Adrenal gland (tissue), 12 donors: ENCODE measurements around the gene VAMP5. TPM values are rescaled to one million over a fixed set of nuclear protein-coding genes. Genes with fewer than 3 reads are reported as not detected.
A peak's percentile ranks its signal among the peaks of the same experiment; 100 is the strongest.

Source experiments
- DNase-seq, 7 donors: peaks; one replicate each; pipeline ENCODE4 v3.0.0-alpha.2; 2019 to 2020
- H3K27ac ChIP-seq, 5 donors: fragments of 200-600 bp; sonication (generic) in 4 of 5; 1 replicate in 3 of 5; 2 replicates in 2 of 5; pipeline versions ENCODE4 v1.5.1 to v1.8.0; 2016 to 2020; ENCODE audit warnings: mild to moderate bottlenecking in 1 of 5
- H3K27me3 ChIP-seq: fragments of 200-600 bp; 2 replicates; pipeline ENCODE4 v1.8.0; 2021
- H3K36me3 ChIP-seq, 2 donors: fragments of 200-600 bp; replicated peaks in 1 of 2; 1 replicate in 1 of 2; 2 replicates in 1 of 2; pipeline versions ENCODE4 v1.5.1 to v1.8.0; 2018 to 2022
- H3K4me1 ChIP-seq, 2 donors: fragments of 200-600 bp; replicated peaks in 1 of 2; 1 replicate in 1 of 2; 2 replicates in 1 of 2; pipeline versions ENCODE4 v1.5.1 to v1.8.0; 2018 to 2021
- H3K4me3 ChIP-seq, 4 donors: fragments of 200-600 bp; sonication (generic) in 3 of 4; one replicate each; pipeline ENCODE4 v1.5.1; 2016 to 2018
- H3K9me3 ChIP-seq, 3 donors: fragments of 200-600 bp; sonication (generic) in 1 of 3; replicated peaks in 1 of 3; 1 replicate in 2 of 3; 2 replicates in 1 of 3; pipeline versions ENCODE4 v1.5.1 to v1.8.0; 2016 to 2021
- POLR2A ChIP-seq, 2 donors: fragments of 450-650 bp; IDR thresholded peaks; one replicate each; pipeline ENCODE4 v1.6.1; 2017; ENCODE audit warnings: antibody characterized with exemption in 2 of 2, mild to moderate bottlenecking in 2 of 2, moderate library complexity in 1 of 2
- WGBS, 4 donors: extraction: QIAGEN DNeasy Blood & Tissue Kit in 2 of 4; methylation state at CpG; one replicate each; pipeline versions ENCODE4 v1.1.5 to v1.1.7; 2013 to 2017; 5-methylcytosine and 5-hydroxymethylcytosine counted together
- intact Hi-C, 2 donors: fragments of 100-400 bp; cut with DNase I; formaldehyde crosslinking; loops; one replicate each; pipeline versions ENCODE4 v1.14.1 to v1.15.0; 2022 to 2023
- polyA plus RNA-seq, 3 donors: library from polyadenylated mRNA; stranded (reverse); fragments of 200-250 nt in 2 of 3; fragments of 350-450 nt in 1 of 3; fragmentation: Illumina TruSeq in 1 of 3; extraction: RNeasy Lipid Tissue Mini Kit (QIAGEN cat#74804) in 1 of 3; gene quantifications; one replicate each; pipeline ENCODE4 v1.2.3, GENCODE V29; 2013 to 2014
- total RNA-seq, 9 donors: library from RNA; depleted of rRNA in 4 of 9; stranded (reverse); fragments of >200 nt in 4 of 9; fragments of 120-200 nt in 1 of 9; fragmentation: NEBNext Ultra II Directional in 1 of 9; extraction: Animal tissue kit (Norgen Biotek cat#: 25700) in 1 of 9; gene quantifications; one replicate each; pipeline versions ENCODE4 v1.1.0 to v1.2.4, GENCODE V29; 2013 to 2023
- TF ChIP-seq, protein P1 (sequence below), 6 experiments: fragments of 450-650 bp in 4 of 6; fragments of 200-600 bp in 2 of 6; sonication (generic) in 1 of 6; IDR thresholded peaks; 1 replicate in 5 of 6; 2 replicates in 1 of 6; pipeline versions ENCODE4 v1.5.1 to v1.8.0; 2016 to 2021; ENCODE audit warnings: antibody characterized with exemption in 6 of 6, mild to moderate bottlenecking in 2 of 6, moderate library complexity in 1 of 6
- donor health status: healthy with polysubstance abuse.
- donor health status: Bipolar disorder and iron deficiency.
- donor health status: DM: yes; HTN: yes; CAD: no.
- donor health status: DM: no; HTN: no; CAD: no.
- donor health status: DM: no; HTN: no; CAD: no.
- donor health status: DM: yes; HTN: yes; CAD: no.

The VAMP5 gene
- total and polyA plus RNA-seq, 12 donors: 30.2 to 130 (median 78.3) TPM

DNA sequence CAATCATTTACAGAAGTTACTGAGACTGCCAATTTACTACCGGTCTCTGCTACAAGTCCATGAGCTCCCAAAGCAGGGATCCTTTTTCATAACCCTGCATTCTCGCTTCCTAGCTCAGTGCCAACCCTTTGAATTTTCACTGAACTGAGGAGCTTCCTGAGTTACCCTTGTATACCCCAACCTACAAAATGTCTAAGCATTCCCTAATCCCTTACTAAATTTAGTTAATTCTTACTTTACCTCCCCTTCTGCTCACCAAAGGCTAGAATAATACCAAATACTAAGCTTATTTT, 35.7 kb upstream of the VAMP5 start:
- no peak for DNase-seq
- peak overlapping the region in 3 of 5 donors; percentile 6 to 20 (median 13) for H3K27ac ChIP-seq

DNA sequence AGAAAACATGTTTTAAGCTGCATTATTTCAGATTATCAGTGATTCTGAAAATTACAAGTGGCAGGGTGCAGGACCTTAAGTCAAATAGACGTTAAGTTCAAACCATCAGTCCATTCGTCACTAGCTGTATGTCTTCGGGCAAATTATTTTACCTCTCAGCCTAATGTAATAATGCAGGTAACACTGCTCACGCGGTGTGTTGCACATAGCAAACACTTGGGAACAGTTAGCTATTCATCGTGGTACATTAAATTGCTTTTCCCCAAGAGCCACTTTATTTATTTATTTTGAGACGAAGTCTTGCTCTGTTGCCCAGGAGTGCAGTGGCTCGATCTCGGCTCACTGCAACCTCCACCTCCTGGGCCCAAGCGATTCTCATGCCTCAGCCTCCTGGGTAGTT, 35.1 kb upstream of the VAMP5 start:
- no peak overlapping the region for H3K4me3 ChIP-seq
- peaks cover 0 to 32% of the 10 kb centered on the region in 2 donors for H3K4me1 ChIP-seq
- no peak for DNase-seq
- H3K36me3 ChIP-seq: peaks cover 0 to 65% of the 10 kb centered on the region in 2 donors
- no peaks in the 10 kb centered on the region for H3K9me3 ChIP-seq
- H3K27me3 ChIP-seq: no peaks in the 10 kb centered on the region
- WGBS, 4 donors: 86 to 93% (median 91%) methylated on average over 10 of the region's 10 CpGs
- peak overlapping the region in 2 of 5 donors; percentile 13 to 16 for H3K27ac ChIP-seq
- intact Hi-C loops: no loop called here
- TF ChIP-seq, protein P1, sequence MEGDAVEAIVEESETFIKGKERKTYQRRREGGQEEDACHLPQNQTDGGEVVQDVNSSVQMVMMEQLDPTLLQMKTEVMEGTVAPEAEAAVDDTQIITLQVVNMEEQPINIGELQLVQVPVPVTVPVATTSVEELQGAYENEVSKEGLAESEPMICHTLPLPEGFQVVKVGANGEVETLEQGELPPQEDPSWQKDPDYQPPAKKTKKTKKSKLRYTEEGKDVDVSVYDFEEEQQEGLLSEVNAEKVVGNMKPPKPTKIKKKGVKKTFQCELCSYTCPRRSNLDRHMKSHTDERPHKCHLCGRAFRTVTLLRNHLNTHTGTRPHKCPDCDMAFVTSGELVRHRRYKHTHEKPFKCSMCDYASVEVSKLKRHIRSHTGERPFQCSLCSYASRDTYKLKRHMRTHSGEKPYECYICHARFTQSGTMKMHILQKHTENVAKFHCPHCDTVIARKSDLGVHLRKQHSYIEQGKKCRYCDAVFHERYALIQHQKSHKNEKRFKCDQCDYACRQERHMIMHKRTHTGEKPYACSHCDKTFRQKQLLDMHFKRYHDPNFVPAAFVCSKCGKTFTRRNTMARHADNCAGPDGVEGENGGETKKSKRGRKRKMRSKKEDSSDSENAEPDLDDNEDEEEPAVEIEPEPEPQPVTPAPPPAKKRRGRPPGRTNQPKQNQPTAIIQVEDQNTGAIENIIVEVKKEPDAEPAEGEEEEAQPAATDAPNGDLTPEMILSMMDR (IDR thresholded peaks at IDR 0.05): no peak
- TF ChIP-seq POLR2A (IDR thresholded peaks at IDR 0.05): no peak

More for the DNA sequence above, 35.7 kb upstream of the VAMP5 start:
- Histone ChIP-seq H3K36me3 (peaks cover 0 to 65% of the 10 kb centered on the region in 2 donors), H3K9me3 (no peaks in the 10 kb centered on the region), H3K4me1 (peaks cover 0 to 34% of the 10 kb centered on the region in 2 donors), H3K27me3 (no peaks in the 10 kb centered on the region), H3K4me3 (no peak overlapping the region)
- TF ChIP-seq, protein P1 (IDR thresholded peaks at IDR 0.05): no peak
- no peak for TF ChIP-seq POLR2A (IDR thresholded peaks at IDR 0.05)
- 50 to 61% (median 56%) methylated on average over 2 of the region's 2 CpGs for WGBS, 4 donors
- intact Hi-C loops: no loop called here

- no peaks in the 10 kb centered on the region for H3K9me3 ChIP-seq
- no peak overlapping the region for H3K4me3 ChIP-seq
- no peak for TF ChIP-seq POLR2A (IDR thresholded peaks at IDR 0.05)
- TF ChIP-seq, protein P1 (IDR thresholded peaks at IDR 0.05): no peak
- WGBS, 4 donors: 48 to 74% (median 56%) methylated on average over 4 of the region's 4 CpGs
- H3K36me3 ChIP-seq: peaks cover 0 to 65% of the 10 kb centered on the region in 2 donors
- peaks cover 0 to 31% of the 10 kb centered on the region in 2 donors for H3K4me1 ChIP-seq
- H3K27ac ChIP-seq: peak overlapping the region in 2 of 5 donors; percentile 52 to 56
- intact Hi-C loops: loop anchor here in 1 of 2 donors (2.0 kb wide), 1 partner anchor 129 kb away; no protein-coding TSS in a partner anchor
- no peak for DNase-seq
- H3K27me3 ChIP-seq: no peaks in the 10 kb centered on the region
These were observed 34.4 kb upstream of the VAMP5 start for GRCh38 chr2:85549826-85550225.

GRCh38 chr2:85550486-85550885, 33.7 kb upstream of the VAMP5 start:
- Histone ChIP-seq H3K27ac (peak overlapping the region in 2 of 5 donors; percentile 52 to 56), H3K36me3 (peaks cover 0 to 61% of the 10 kb centered on the region in 2 donors), H3K4me3 (no peak overlapping the region), H3K4me1 (peaks cover 0 to 25% of the 10 kb centered on the region in 2 donors), H3K9me3 (no peaks in the 10 kb centered on the region), H3K27me3 (no peaks in the 10 kb centered on the region)
- peak in 2 of 7 donors; percentile 33 to 36 for DNase-seq
- intact Hi-C loops: loop anchor here in 1 of 2 donors (2.0 kb wide), 1 partner anchor 130 kb away; no protein-coding TSS in a partner anchor
- WGBS, 4 donors: 79 to 96% (median 87%) methylated on average over 10 of the region's 10 CpGs
- TF ChIP-seq, protein P1 (IDR thresholded peaks at IDR 0.05): no peak
- TF ChIP-seq POLR2A (IDR thresholded peaks at IDR 0.05): no peak
